GM12865 (cell line): ENCODE measurements around the gene RAB8A.
A peak's percentile ranks its signal among the peaks of the same experiment; 100 is the strongest.

Source experiments
- DNase-seq: peaks from one replicate; pipeline ENCODE4 v3.0.0; 2010; ENCODE audit warnings: low read depth
- H3K4me3 ChIP-seq: 2 replicates; pipeline ENCODE4 v1.5.1; 2011; ENCODE audit warnings: mild to moderate bottlenecking, low read depth, low read length, control low read depth
- CTCF ChIP-seq: IDR thresholded peaks from 2 replicates; pipeline ENCODE4 v1.5.1; 2011; ENCODE audit warnings: low read length, control low read depth, low read depth, inconsistent platforms; ENCODE audit not compliant: insufficient read depth; ENCODE audit errors: missing control alignments

RAB8A gene

DNA sequence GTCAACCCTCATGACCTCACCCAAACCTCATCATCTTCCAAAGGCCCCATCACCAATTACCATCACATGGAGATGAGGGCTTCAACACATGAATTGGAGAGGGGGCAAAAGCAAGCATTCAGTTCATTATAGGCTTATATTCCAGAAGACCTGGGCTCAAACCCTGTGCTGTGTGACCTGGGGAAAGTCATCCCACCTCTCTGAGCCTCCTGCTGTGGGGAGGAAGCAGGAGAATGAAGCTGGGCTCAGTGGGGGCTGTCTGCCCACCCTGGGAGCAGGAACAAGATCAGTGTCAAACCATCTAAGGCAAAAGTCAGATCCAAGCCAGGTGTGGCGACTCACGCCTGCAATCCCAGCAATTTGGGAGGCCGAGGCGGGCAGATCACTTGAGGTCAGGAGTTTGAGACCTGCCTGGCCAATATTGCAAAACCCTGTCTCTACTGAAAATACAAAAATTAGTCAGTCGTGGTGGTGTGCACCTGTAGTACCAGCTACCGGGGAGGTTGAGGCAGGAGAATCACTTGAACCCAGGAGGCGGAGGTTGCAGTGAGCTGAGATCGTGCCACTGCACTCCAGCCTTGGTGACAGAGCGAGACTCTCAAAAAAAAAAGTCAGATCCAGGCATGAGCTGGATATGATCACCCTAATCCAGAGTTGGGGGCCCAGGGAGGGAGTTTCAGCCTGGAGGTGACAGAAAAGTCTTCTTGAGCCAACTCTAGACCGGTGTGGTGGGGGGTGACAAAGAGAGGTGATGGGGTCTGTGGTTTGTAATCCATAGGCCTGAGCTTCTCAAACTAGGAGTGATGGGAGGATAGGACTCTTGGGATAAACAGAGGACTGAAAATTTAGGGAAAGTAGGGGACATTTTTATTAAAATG is 37.0 kb upstream of the RAB8A start:
- H3K4me3 ChIP-seq = no peak overlapping the region
- no peak for TF ChIP-seq CTCF
- DNase-seq = no peak

GRCh38 chr19:16075430-16076153 is 36.1 kb upstream of the RAB8A start:
- no peak for DNase-seq
- TF ChIP-seq CTCF = no peak
- H3K4me3 ChIP-seq = peak overlapping the region; percentile 77

- DNase-seq = peak; percentile 97
- no peak for TF ChIP-seq CTCF
- peak within 1 kb of the TSS; percentile 77 for H3K4me3 ChIP-seq
Measured at GRCh38 chr19:16076154-16076957, 35.3 kb upstream of the RAB8A start, which contains the start of gene TPM4. TSS of gene TPM4 (plus strand) at chr19:16076495. CDS start at chr19:16076566, 71 bp downstream.

GRCh38 chr19:16076958-16077611 is 34.6 kb upstream of the RAB8A start:
- no peak for TF ChIP-seq CTCF
- DNase-seq = no peak
- peak overlapping the region; percentile 73 for H3K4me3 ChIP-seq

- peak; percentile 74 for DNase-seq
- TF ChIP-seq CTCF = no peak
- peak overlapping the region; percentile 73 for H3K4me3 ChIP-seq
Measured at GRCh38 chr19:16077984-16078758, 33.5 kb upstream of the RAB8A start.
